SKM-1 treated with dmso at 0.1 percent for 144 hours (cell line): ENCODE results near the gene KIAA1328.
"Not testable (repeated sequence)": the region's sequence is repeated elsewhere in the genome, so short reads cannot be mapped to it uniquely, and the experiment has no call there.

Experiments used
- DNase-seq: peaks from one replicate; lab custom pipeline; 2025; ENCODE audit not compliant: unreplicated experiment; lab: John Stamatoyannopoulos, UW

The KIAA1328 gene

DNA sequence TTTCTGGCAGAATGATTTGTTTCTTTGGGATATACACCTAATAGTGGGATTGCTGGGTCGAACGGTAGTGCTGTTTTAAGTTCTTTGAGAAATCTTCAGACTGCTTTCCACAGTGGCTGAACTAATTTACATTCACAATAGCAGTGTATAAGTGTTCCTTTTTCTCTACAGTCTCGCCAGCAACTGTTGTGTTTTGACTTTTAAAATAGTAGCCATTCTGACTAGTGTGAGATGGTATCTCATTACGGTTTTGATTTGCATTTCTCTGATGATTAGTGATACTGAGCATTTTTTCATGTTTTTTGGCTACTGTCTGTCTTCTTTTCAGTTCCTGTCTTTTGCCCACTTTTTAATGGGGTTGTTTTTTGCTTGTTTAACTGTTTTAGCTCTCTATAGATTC is 306.2 kb downstream of the KIAA1328 start:
- no peak for DNase-seq

- DNase-seq: no peak
Measured at GRCh38 chr18:37138456-37138855, 309.5 kb downstream of the KIAA1328 start.

DNA sequence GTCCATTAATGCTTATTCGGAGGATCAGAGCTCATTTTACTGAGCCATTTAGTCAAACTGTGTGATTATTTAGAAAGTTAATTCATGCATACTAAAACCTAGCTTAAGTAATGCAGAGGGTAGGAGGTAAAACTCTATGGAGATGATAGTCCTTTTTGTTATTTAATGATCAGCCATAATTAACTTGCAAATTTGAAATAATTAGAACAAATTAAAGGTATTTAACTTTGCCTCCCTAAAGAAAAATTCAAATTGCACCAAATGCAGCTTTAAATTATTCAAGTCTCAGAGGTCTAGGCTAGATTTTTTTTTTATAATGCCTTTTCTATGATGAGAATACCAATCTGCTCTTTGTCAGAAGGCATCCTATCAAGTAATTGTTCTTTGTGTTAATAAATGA is 310.9 kb downstream of the KIAA1328 start:
- DNase-seq: no peak

- DNase-seq: no peak
Measured at GRCh38 chr18:37144921-37145320, 316.0 kb downstream of the KIAA1328 start.

DNA sequence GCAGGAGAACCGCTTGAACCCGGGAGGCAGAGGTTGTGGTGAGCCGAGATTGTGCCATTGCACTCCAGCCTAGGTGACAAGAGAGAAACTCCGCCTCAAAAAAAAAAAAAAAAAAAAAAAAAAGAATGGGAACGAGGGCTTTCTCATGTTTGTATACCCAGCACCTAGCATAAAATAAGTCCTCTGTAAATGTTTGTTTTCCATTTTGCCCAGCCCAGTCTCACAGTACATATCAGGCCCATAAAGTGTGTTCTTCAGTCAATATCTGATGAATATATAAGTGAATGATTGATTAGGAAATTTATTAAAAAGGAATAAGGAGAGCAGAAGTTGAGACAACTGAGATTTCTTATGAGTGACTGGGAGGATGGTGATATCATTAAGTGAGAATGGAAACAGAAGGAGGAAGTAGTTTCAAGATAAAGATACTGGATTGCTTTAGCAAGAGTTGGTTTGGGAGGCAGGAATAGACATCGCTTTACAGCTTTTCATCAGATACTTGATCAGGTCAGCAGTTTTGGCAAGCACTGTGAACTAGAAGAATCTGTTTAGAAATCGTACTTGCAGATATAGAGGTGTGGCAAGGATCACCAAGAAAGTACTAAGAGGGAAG is 327.5 kb downstream of the KIAA1328 start:
- DNase-seq: peak; percentile 30

DNA sequence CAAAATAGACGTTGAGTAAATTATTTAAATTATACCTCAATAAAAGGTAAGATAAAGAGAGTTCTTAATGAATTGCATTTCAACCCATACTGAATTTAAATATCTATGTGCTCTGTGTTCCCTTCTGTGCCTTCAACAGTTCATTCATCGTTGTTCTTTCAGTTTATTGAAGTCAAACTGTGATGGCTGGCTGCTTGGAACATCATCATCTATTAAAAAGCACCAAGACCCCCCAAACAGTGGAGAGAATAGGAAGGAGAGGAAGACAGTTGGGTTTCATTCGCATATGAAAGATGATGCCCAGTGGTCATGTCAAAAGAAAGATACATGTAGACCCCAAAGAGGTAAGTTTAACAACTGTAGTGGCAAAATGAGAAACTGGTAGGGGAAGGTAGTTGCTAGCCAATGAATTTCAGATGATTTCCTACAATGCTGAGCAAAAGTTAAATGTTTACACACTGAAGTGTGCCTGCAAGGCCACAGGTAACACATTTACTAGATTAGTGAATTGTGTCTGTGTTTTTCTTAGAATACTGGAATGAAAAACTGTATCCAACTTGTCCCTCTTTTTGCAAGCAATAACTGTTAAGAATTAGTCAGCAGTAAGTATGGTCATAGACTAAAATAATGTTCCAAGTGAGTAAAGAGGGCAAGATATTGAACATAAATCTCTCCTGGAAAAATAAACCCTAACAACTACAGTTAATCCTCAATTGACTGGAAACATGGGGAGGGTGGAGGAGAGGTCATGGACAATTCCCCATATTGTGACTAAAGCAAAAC is 331.3 kb downstream of the KIAA1328 start:
- DNase-seq: no peak

- DNase-seq: no peak
Measured at GRCh38 chr18:37161491-37161890, 332.6 kb downstream of the KIAA1328 start.

GRCh38 chr18:37162551-37162950 is 333.6 kb downstream of the KIAA1328 start:
- DNase-seq: no peak

DNA sequence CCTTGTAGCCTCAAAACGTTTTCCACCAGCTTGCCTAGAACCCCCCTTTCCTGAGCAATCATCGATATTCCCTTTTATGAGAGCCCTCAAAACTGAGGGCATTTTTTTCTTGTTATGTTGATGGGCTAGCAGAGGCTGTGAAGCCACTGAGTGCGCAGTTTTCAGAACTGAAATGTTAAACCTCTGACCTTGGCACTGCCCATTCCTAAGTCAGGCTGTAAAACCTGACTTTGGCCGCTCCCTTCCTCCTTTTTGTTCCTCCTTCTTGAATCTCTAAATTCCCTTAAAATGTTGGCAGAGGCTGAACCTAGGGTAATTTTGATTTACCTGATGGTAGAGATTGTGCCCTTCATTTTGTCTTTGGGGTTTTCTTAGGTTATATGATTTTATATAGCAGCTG is 334.2 kb downstream of the KIAA1328 start:
- no peak for DNase-seq

DNA sequence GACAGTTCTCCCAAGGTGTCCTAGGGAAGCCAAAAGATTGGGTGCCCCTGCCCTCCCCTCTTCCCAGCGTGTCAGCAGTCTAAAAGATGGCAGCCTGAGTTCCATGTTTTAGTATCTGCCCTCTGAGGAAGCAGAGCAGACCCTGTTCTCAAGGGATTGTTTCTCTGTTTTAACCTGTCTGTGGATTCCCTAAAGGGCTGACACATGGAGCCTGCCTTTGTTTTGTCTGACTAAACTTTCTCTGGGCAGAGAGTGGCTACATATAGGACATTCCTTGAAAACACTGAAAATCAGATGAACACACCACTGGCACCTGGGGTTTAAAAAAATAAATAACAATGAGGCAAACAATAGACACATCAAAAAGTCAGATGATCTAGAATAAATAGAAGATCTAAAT is 337.6 kb downstream of the KIAA1328 start:
- DNase-seq: no peak

DNA sequence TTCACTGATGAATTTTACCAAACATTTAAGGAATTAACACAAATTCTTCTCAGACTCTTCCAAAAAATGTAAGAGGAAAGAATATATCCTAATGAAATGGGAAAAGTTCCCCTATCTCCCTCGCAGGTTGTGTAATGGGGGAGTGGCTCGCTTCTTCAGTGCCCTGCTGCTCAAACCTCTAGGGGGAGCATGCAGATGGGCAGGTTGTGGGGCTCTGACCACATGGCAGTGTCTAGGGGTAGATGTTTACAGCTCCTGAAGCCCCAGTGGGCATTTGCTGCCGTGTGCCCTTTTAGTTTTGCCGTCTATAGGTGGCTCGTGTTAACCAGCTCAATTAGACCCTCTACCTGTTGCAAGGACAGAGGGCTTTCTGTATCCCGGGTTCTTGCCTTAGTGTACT is 338.0 kb downstream of the KIAA1328 start:
- DNase-seq: not testable (repeated sequence)

DNA sequence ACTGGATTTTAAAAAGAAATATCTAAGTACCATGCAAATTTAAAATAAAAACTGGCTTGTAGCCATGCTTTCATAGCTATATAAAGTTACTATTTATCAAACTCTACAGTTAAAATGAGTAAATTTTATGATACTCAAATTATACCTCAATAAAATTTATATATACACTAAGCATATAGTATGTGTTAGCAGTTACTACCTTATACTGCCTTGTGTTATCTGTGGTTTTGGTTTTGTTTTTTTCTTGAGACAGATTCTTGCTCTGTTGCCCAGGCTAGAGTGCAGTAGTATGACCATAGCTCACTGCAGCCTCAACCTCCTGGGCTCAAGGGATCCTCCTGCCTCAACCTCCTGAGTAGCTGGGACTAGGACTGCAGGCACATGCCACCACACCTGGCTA is 342.1 kb downstream of the KIAA1328 start:
- no peak for DNase-seq

DNA sequence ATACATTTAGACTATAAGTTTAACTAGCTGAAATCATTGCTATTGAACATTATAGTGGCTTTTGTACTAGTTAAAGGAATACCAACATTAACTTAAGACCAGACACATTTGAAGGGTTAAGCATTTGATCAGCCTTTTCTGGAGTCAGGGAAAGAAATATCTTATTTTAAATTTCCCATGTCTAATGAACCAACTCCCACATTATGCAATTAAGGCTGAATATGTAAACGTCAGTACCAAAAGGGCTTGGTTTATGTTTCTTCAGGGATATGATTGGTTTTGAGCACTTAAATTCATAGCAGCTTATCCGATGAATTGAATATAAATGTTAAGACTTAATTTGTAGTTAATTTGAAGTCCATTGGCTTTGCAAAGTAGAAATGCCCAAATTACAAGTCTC is 344.5 kb downstream of the KIAA1328 start:
- no peak for DNase-seq

GRCh38 chr18:37175727-37176620 is 347.0 kb downstream of the KIAA1328 start:
- no peak for DNase-seq

DNA sequence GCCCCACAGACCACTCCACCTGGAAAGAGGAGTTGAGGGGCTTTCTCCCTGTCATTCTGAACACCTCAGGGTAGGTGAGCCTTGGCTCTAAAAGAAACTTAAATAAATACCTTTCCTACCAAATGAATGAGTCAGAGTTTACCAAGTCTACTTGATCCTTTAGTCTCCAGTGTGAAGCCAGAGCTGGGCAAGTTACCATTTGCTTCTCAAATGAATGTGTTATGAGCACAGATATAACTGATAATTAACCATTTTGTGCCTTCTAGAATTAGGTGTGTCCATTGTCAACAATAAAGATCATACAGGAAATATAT is 347.7 kb downstream of the KIAA1328 start:
- no peak for DNase-seq

DNA sequence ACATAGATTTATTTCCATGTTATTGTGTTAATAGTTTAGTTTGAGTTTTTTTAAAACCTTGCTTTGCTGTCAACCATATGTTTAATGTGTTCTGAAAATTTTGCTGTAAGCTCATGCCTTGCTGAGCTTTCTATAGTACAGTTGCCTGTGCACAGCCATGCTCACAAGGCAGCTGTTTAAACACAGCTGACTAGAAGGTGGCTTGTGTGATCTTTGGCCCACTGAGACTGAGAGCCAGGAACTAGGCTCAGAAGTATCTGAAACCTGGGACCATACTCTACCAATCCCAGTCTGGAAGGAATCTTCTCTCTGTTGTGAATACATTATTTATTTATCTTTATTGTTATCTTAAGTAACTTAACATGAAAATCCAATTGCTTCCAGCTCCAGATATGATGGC is 350.5 kb downstream of the KIAA1328 start:
- no peak for DNase-seq

DNA sequence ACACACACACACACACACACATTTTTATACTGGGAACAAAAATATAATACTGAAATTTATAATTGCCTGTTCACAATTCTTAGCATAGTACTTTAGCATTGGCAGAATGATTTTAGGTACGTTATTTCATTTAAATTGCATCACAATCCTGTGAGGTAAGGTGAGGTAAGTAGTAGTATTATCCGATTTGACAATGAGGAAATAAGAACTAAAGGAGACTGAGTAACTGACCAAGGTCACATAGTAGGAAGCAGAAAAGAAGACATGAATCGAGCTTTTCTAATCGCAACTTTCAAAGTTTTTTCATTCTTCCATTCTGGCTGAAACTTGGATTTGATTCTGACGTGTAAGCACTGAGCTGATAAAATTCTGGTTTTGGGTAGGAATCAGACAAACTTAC is 351.2 kb downstream of the KIAA1328 start:
- DNase-seq: no peak

DNA sequence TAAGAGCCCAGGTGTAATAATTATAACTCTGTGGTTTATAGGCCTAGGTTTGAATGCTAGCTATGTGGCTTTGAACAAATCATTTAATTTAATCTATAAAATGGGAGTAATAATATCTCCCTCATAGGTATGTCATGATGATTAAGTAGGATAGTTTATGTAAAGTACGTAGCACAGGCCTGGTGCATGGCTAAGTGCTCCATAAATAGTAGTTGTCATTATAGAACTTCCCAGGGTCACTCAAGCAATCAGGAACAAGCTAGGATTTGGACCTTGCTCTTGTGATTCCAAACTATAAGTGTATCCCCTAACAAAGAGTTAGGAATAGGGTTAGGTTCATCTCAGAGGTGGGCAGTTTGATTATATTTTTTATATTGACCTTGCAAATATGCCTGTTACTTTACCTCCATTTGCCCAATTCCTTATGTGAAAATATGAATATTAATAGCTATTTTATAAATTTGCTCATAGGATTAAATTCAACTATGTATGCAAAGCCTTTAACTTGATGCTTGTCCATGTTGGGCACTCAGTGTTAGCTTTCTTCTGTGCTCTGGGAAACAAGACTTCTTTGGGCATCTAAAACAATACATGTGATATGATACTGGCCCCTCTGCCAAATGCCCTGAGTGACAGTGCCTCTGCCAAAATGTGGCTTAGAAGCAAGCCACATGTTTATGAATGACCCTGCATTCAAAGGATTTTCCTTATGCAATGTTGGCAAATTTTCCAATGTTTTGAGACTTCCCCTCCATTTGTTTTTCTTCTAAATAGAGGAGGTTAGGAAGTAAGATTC is 353.6 kb downstream of the KIAA1328 start:
- no peak for DNase-seq

DNA sequence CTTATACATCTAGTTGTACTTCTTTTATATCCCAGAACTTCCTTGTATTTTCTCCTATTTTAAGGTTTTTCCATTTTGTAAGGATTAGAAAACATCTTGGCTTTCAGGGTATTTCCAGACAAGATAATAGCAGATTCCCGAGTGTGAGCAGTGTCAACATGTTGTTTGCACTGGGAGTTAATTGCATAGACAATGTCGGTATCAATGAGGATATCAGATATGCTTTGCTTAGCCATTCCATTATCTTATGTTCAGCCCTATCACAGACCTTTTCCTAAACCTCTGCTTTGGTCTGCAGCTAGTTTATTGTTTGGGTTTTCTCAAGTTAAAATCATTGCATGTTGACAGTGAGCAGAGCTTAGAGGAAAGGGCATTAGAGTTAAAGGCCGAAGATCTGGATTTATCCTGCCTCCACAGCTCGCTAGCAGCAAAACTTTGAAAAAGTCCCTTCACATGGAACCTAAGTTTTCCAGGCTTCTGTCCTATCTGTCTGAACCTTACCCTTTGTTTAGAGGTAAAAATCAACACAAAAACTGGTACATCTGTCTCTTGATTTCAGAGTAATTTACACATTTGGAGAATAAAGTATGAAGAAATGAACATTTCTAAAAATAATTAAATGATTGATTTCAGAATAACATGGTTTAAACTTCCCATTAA is 355.4 kb downstream of the KIAA1328 start:
- DNase-seq: no peak

DNA sequence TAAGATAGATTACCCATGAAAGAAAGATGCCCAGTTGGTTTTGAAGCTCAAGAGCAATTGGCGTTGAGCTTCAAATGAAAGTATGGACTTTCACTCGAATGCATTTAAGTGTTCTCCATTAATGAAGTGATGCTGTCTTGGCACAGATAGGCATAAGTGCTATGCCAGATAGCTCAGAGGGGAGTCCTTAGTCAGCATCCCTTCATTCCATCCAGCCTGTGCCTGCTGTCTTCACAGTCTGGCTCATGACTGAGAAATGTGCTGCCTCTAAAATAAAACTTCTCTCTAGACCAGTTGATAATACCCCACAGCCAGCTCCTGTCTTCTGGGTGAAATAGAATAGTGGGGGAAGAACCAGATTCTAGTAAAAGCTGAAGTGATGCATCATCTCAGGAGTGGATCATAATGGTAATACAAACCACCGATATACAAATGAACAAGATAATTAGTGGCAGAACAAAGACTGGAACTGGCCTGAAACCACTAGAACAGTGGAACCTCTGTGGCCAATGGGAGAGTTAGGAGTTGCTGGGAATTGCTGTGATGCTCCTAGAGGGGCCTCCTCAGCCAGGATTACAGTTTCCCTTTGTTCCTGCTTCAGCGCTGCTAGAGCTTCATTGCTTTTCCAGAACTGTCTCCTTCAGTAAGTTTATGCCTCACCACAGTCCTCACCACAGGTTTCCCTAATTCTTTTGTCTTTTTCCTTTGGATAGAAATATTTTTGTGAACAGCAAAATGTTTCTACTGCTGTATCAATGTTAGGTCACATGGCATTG is 359.3 kb downstream of the KIAA1328 start:
- no peak for DNase-seq
